ENCODE measurements around the gene PAFAH1B2.

PAFAH1B2 gene

GRCh38 chr11:117223741-117224689, 79.9 kb downstream of the PAFAH1B2 start:
- no peak for DNase-seq

GRCh38 chr11:117225553-117226170, 81.6 kb downstream of the PAFAH1B2 start:
- DNase-seq = no peak

Measured in central memory CD4-positive, alpha-beta T cell (primary cell).